Adrenal gland (tissue), 12 donors: Measurements from ENCODE around the gene SPPL2B. TPM values are rescaled to one million over a fixed set of nuclear protein-coding genes. Genes with fewer than 3 reads are reported as not detected.

ENCODE experiments used
- DNase-seq, 7 donors: peaks; one replicate each; pipeline ENCODE4 v3.0.0-alpha.2; 2019 to 2020
- H3K27ac ChIP-seq, 5 donors: fragments of 200-600 bp; sonication (generic) in 4 of 5; 1 replicate in 3 of 5; 2 replicates in 2 of 5; pipeline versions ENCODE4 v1.5.1 to v1.8.0; 2016 to 2020; ENCODE audit warnings: mild to moderate bottlenecking in 1 of 5
- H3K27me3 ChIP-seq: fragments of 200-600 bp; 2 replicates; pipeline ENCODE4 v1.8.0; 2021
- H3K36me3 ChIP-seq, 2 donors: fragments of 200-600 bp; replicated peaks in 1 of 2; 1 replicate in 1 of 2; 2 replicates in 1 of 2; pipeline versions ENCODE4 v1.5.1 to v1.8.0; 2018 to 2022
- H3K4me1 ChIP-seq, 2 donors: fragments of 200-600 bp; replicated peaks in 1 of 2; 1 replicate in 1 of 2; 2 replicates in 1 of 2; pipeline versions ENCODE4 v1.5.1 to v1.8.0; 2018 to 2021
- H3K4me3 ChIP-seq, 4 donors: fragments of 200-600 bp; sonication (generic) in 3 of 4; one replicate each; pipeline ENCODE4 v1.5.1; 2016 to 2018
- H3K9me3 ChIP-seq, 3 donors: fragments of 200-600 bp; sonication (generic) in 1 of 3; replicated peaks in 1 of 3; 1 replicate in 2 of 3; 2 replicates in 1 of 3; pipeline versions ENCODE4 v1.5.1 to v1.8.0; 2016 to 2021
- CTCF ChIP-seq, 6 experiments: fragments of 450-650 bp in 4 of 6; fragments of 200-600 bp in 2 of 6; sonication (generic) in 1 of 6; IDR thresholded peaks; 1 replicate in 5 of 6; 2 replicates in 1 of 6; pipeline versions ENCODE4 v1.5.1 to v1.8.0; 2016 to 2021; ENCODE audit warnings: antibody characterized with exemption in 6 of 6, mild to moderate bottlenecking in 2 of 6, moderate library complexity in 1 of 6
- POLR2A ChIP-seq, 2 donors: fragments of 450-650 bp; IDR thresholded peaks; one replicate each; pipeline ENCODE4 v1.6.1; 2017; ENCODE audit warnings: antibody characterized with exemption in 2 of 2, mild to moderate bottlenecking in 2 of 2, moderate library complexity in 1 of 2
- WGBS, 4 donors: extraction: QIAGEN DNeasy Blood & Tissue Kit in 2 of 4; methylation state at CpG; one replicate each; pipeline versions ENCODE4 v1.1.5 to v1.1.7; 2013 to 2017; 5-methylcytosine and 5-hydroxymethylcytosine counted together
- intact Hi-C, 2 donors: fragments of 100-400 bp; cut with DNase I; formaldehyde crosslinking; loops; one replicate each; pipeline versions ENCODE4 v1.14.1 to v1.15.0; 2022 to 2023
- polyA plus RNA-seq, 3 donors: library from polyadenylated mRNA; stranded (reverse); fragments of 200-250 nt in 2 of 3; fragments of 350-450 nt in 1 of 3; fragmentation: Illumina TruSeq in 1 of 3; extraction: RNeasy Lipid Tissue Mini Kit (QIAGEN cat#74804) in 1 of 3; gene quantifications; one replicate each; pipeline ENCODE4 v1.2.3, GENCODE V29; 2013 to 2014
- total RNA-seq, 9 donors: library from RNA; depleted of rRNA in 4 of 9; stranded (reverse); fragments of >200 nt in 4 of 9; fragments of 120-200 nt in 1 of 9; fragmentation: NEBNext Ultra II Directional in 1 of 9; extraction: Animal tissue kit (Norgen Biotek cat#: 25700) in 1 of 9; gene quantifications; one replicate each; pipeline versions ENCODE4 v1.1.0 to v1.2.4, GENCODE V29; 2013 to 2023
- donor health status: healthy with polysubstance abuse.
- donor health status: Bipolar disorder and iron deficiency.
- donor health status: DM: yes; HTN: yes; CAD: no.
- donor health status: DM: no; HTN: no; CAD: no.
- donor health status: DM: no; HTN: no; CAD: no.
- donor health status: DM: yes; HTN: yes; CAD: no.

The SPPL2B gene
- total and polyA plus RNA-seq, 12 donors = 3.9 to 208 (median 31.6) TPM

DNA sequence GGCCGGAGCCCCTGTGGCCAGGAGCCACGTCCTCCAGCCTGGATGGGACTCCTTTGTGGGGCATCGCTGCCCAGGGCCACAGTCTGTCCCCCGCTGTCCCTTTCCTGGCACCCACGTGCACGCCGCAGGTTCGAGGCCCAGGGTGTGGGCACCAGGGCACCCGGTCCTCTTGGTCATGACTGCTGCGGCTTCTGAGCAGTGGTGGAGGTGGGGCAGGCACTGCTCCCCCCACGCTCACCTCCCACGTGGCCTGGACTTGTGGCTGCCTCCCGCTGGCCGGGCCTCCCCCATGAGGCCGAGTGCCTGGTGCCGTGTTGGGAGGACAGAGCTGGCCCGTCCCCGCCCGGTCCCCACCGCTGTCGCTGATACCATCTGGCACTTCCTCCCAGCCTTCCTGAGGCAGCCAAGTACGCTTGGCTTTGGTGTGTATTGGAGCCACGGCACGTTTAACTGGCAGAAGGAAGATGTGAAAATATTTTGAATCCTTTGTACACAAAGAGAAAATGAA is 12.8 kb downstream of the SPPL2B start:
- WGBS, 4 donors = 82 to 89% (median 85%) methylated on average over 15 to 24 of the region's 24 CpGs
- intact Hi-C loops = no loop called here
- no peaks in the 10 kb centered on the region for H3K4me1 ChIP-seq
- H3K9me3 ChIP-seq = no peaks in the 10 kb centered on the region
- H3K27ac ChIP-seq = no peak overlapping the region
- DNase-seq = no peak
- TF ChIP-seq POLR2A (IDR thresholded peaks at IDR 0.05) (no peak), CTCF (IDR thresholded peaks at IDR 0.05) (no peak)
- no peak overlapping the region for H3K4me3 ChIP-seq
- H3K36me3 ChIP-seq = peaks cover 0 to 19% of the 10 kb centered on the region in 2 donors
- no peaks in the 10 kb centered on the region for H3K27me3 ChIP-seq

- Histone ChIP-seq H3K4me3 (no peak overlapping the region), H3K4me1 (no peaks in the 10 kb centered on the region), H3K9me3 (no peaks in the 10 kb centered on the region), H3K36me3 (peaks cover 0 to 22% of the 10 kb centered on the region in 2 donors), H3K27me3 (no peaks in the 10 kb centered on the region), H3K27ac (no peak overlapping the region)
- intact Hi-C loops = no loop called here
- DNase-seq = no peak
- TF ChIP-seq CTCF (IDR thresholded peaks at IDR 0.05) = no peak
- no peak for TF ChIP-seq POLR2A (IDR thresholded peaks at IDR 0.05)
- 89 to 99% (median 90%) methylated on average over 10 to 15 of the region's 15 CpGs for WGBS, 4 donors
Observed at GRCh38 chr19:2341982-2342381, 13.5 kb downstream of the SPPL2B start.

DNA sequence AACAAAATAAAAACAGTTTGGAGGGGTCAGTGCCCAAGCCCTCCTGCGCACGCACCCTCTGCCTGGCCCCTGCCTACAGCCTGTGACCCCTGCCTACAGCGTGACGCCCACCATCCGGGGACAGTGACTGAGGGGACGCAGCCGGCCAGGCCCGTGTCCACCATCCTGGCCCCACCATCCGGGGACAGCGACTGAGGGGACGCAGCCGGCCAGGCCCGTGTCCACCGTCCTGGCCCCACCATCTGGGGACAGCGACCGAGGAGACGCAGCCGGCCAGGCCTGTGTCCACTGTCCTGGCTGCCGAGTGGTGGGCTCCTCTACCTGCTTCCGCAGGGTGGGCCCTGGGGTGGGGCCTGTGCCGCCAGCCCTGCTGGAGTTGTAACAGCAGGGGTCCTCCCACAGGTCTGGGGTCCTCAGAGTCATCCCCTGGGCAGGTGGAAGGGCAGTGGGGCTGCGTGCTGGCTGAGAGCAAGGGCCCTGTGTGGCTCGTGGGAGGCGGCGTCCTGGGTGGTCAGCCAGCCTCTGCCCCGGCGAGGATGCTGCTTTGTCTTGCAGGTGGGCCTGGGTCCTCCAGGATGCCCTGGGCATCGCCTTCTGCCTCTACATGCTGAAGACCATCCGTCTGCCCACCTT is 14.3 kb downstream of the SPPL2B start:
- H3K36me3 ChIP-seq = peaks cover 0 to 22% of the 10 kb centered on the region in 2 donors
- no peaks in the 10 kb centered on the region for H3K4me1 ChIP-seq
- intact Hi-C loops = no loop called here
- H3K27ac ChIP-seq = no peak overlapping the region
- DNase-seq = no peak
- WGBS, 4 donors = 93 to 98% (median 97%) methylated on average over 22 to 29 of the region's 29 CpGs; no CpG with 5 or more reads in 1 of the 4 donors
- no peaks in the 10 kb centered on the region for H3K27me3 ChIP-seq
- TF ChIP-seq POLR2A (IDR thresholded peaks at IDR 0.05) (no peak), CTCF (IDR thresholded peaks at IDR 0.05) (no peak)
- H3K9me3 ChIP-seq = no peaks in the 10 kb centered on the region
- H3K4me3 ChIP-seq = no peak overlapping the region

GRCh38 chr19:2343289-2343982 is 15.0 kb downstream of the SPPL2B start:
- H3K36me3 ChIP-seq = peaks cover 0 to 22% of the 10 kb centered on the region in 2 donors

More at GRCh38 chr19:2343289-2343982, 15.0 kb downstream of the SPPL2B start:
- TF ChIP-seq POLR2A (IDR thresholded peaks at IDR 0.05) (no peak), CTCF (IDR thresholded peaks at IDR 0.05) (no peak)
- no peaks in the 10 kb centered on the region for H3K27me3 ChIP-seq
- no peaks in the 10 kb centered on the region for H3K4me1 ChIP-seq
- no peak overlapping the region for H3K27ac ChIP-seq
- intact Hi-C loops = no loop called here
- WGBS, 4 donors = 91 to 95% (median 94%) methylated on average over 20 to 31 of the region's 31 CpGs
- no peak for DNase-seq
- no peak overlapping the region for H3K4me3 ChIP-seq
- H3K9me3 ChIP-seq = no peaks in the 10 kb centered on the region
